Esophagus mucosa (tissue), 1 donor: ENCODE results near the gene SLC5A9. TPM values are rescaled to one million over a fixed set of nuclear protein-coding genes. Genes with fewer than 3 reads are reported as not detected.
A peak's percentile ranks its signal among the peaks of the same experiment; 100 is the strongest.
"Not testable (repeated sequence)": the region's sequence is repeated elsewhere in the genome, so short reads cannot be mapped to it uniquely, and the experiment has no call there.

Experiments used
- ATAC-seq: fragments of 200-7000 bp; cut with Tn5 transposase; one replicate; pipeline ENCODE4 v1.9.1; 2020
- total RNA-seq: library from RNA; stranded (reverse); gene quantifications from one replicate; pipeline ENCODE4 v1.2.4, GENCODE V29; 2023
- donor health status: DM: yes; HTN: yes; CAD: no.

SLC5A9 gene
- total RNA-seq, 1 donor from 2014 or later: not detected

DNA sequence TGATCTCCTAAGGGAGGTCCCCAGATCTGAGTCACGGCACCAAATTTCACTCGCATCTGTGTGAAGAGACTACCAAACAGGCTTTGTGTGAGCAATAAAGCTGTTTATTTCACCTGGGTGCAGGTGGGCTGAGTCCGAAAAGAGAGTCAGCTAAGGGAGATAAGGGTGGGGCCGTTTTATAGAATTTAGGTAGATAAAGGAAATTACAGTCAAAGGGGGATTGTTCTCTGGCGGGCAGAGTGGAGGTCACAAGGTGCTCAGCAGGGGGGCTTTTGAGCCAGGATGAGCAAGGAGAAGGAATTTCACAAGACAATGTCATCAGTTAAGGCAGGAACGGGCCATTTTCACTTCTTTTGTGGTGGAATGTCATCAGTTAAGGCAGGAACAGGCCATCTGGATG, 8.2 kb upstream of the SLC5A9 start:
- not testable (repeated sequence) for ATAC-seq

DNA sequence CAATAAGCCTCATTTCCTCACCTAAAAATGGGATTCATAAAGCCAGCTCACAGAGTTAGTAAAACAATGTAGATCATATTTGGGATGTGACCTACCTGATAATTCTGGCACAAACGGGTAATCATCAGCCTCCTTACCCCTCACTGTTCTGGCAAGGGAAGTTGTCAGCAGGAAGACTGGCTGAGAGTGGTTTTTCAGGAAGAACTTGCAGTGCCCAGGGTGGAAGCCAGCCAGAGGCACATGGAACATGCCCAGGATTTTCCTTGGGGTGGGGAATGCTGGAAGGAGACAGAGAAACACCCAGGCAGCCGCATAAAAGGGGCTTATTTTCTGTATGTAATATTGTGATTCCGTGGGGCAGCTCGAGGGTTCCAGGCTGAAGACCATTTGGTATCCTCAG, 7.7 kb upstream of the SLC5A9 start:
- peak; percentile 74 for ATAC-seq

DNA sequence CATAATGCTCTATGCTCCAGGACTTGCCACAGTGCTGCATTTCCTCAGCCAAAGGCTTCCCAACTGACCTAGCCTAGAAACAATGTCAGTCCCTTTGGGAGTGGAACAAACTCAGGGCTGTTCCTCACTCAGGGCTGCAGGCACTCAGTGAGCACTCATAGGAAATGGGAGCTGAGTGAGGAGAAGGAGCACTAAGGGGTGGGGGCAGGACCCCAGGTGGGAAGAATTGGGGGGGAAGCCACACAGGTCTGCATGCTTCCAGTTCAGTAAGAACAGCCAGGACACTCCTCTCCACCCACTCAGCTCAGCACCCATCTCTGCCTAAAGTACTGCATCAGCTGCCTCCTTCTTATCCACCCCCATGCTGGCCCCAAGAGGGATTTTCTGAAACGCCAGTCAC, 7.3 kb upstream of the SLC5A9 start:
- ATAC-seq: peak; percentile 28

DNA sequence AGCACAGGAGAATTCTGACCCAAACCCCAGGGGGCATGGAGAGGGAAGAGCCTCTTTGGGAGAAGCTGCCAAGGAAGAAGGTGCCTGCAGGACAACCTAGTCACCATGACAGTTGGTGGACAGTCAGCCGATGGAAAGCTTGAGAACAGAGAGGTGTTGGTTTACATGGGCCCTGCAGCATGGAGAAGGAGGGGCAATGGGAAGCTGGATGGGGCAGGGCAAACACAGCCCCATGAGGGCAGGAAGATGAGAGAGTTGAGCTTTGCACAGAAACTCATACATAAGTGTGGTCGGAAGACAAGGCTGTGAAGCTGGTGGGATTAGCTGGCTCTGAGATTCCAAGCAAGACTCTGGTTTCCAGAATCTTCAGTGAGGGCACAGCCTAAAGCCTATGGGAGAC, 6.6 kb upstream of the SLC5A9 start:
- no peak for ATAC-seq

DNA sequence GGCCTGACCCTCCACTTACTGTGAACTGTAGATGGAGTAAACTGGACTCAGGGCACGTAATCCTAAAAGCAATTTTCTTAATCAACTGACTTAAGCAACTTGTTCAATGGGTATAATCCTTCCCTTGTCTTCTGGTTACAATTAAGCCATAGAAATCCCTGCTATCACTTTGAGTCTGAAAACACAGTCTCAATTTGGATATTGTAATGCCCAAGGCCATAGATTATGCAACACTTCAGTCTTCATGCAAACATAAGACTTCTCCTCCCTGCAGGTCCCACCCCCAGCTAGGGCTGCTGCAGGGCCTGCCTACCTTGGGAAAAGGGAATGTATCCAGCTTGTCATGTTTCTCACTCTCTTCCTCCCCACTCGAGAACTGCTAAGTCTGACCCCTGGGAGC, 6.2 kb upstream of the SLC5A9 start:
- peak; percentile 18 for ATAC-seq

- peak; percentile 18 for ATAC-seq
Observed at GRCh38 chr1:48216941-48217340, 5.6 kb upstream of the SLC5A9 start.

DNA sequence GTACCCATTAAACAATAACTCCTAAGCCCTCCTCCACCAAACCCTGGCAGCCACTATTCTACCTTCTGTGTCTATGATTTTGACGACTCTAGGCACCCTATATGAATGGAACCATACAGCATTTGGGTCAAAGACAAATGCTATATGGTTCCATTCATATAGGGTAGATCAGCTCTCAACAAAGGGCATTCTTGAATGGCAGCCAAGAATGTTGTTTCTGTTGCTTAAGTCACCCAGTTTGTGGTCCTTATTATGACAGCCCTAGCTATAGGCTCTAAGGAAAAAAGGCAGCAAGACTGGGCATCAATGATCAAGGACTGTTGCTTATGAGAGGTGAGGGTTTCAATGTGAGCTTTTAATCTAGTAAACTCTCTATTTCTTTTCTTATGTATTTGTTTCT, 4.7 kb upstream of the SLC5A9 start:
- no peak for ATAC-seq

DNA sequence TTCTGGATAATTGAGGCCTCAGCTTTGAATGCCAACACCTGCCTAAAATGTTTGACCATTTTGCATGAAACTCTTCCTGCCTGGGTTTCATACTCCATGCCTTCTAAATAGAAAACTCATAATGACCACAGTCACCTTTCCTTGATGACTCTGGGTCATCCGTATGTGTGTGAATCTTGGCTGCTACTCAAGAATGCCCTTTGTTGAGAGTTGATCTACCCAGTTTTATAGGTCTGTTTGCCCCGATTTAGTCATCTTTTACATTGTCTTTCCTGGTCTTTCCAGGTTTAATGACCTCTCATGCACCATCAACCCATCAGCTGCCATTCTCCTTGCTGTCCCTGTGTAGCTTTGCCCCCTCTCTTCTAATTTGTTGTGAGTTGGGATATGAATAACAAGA, 2.7 kb upstream of the SLC5A9 start:
- ATAC-seq: no peak

- no peak for ATAC-seq
Observed at GRCh38 chr1:48221122-48221521, 1.4 kb upstream of the SLC5A9 start.

GRCh38 chr1:48221657-48222056, 859 bp upstream of the SLC5A9 start:
- no peak for ATAC-seq

- ATAC-seq: no peak
Observed at GRCh38 chr1:48223366-48224240, 1.1 kb downstream of the SLC5A9 start.

DNA sequence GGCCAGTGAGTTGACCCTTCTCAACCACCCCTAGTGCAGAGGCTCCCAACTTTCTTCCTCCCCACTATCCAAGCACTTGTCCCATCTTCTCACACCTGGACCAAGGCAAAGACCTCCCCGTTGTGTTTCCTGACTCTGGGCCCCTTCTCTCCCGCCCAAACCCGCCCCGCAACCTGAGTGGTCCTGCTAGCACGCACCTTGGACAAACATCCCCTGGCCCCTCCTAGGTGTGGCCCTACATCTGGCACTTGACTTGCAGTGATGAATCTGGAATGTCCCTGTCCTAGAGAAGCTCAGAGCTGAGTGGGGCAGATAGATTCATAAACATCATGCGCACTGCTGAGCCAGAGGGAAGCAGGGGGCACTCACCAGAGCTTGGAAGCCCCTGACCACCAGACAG, 2.3 kb downstream of the SLC5A9 start:
- no peak for ATAC-seq

DNA sequence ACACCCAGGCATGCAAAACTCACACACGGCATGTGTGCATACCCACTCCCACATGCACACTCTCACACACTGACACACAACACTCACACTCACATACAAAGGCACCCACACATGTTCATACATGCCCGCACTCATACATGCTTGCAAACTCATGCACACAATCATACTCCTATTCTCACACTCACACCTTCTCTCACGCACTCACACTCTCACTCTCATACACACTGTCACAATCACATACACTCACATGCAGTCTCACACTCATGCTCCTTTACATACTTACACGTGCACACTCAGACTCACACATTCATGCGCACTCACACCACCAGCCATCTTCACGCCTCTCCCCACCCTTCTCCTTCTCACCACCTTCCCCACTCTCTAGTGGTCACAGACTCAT, 3.1 kb downstream of the SLC5A9 start:
- ATAC-seq: no peak

DNA sequence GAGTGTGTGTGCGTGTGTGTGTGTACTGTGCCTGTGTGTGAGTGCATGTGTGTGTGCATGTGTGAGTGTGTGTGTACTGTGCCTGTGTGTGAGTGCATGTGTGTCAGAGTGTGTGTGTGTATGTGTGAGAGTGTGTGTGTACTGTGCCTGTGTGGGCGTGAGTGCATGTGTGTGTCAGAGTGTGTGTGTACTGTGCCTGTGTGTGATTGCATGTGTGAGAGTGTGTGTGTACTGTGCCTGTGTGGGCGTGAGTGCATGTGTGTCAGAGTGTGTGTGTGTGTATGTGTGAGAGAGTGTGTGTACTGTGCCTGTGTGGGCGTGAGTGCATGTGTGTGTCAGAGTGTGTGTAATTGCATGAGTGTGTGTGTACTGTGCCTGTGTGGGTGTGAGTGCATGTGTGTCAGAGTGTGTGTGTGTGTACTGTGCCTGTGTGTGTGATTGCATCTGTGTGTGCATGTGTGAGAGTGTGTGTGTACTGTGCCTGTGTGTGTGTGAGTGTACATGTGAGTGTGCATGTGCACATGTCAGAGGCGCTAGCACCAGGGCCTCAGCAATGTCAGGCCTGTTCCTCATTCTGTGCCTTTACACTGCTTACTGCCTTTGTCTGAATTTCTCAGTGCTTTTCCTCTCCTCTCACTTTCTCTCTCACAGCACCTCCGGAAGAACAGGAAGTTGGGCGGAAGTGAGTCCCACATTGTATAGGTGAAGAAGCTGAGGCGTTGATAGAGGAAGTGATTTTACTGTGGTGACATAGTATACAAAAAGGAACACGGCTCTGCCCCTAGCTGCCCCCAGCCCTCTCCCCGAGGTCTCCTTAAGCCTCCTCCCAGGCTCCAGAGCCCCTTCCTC, 4.9 kb downstream of the SLC5A9 start:
- ATAC-seq: peak; percentile 20

DNA sequence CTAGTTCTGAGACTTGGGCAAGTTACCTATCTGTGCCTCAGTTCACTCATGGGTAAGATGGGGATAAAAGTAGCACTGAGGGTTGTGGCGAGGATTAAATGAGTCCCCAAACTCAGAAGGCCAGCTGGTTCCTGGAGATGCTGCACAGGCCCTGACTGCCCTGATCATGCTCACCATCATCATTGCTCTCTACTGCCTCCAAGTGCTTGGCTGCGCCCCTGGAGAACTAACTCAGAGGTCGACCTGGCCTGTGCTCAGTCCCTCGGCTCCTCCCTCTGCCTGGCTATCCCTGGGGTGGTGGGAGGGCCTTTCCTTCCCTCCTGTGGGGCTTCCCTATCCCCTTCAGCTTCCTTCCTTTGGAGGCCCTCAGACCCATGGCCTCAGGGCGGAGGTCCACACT, 5.6 kb downstream of the SLC5A9 start:
- ATAC-seq: peak; percentile 47

GRCh38 chr1:48229317-48229716, 6.8 kb downstream of the SLC5A9 start:
- no peak for ATAC-seq

DNA sequence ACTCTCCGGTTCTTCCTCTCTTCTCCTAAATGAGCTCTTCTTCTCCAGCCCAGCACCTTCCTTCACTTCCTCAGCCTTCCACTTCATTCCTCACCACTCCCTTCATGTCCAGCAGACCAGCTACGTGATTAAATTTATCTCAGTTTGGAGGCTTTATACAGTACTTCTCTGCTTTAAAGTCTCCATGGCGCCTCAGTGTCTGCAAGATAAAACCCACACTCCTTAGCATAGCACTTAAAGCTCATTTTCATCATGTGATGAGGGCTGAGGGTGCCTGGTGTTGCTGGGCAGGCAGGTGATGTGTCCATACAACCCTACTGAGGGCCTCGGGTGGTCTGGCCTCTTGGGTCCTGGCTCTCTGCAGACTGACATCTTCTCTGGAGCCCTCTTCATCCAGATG, 7.7 kb downstream of the SLC5A9 start:
- no peak for ATAC-seq

- ATAC-seq: no peak
Observed at GRCh38 chr1:48232722-48233121, 10.2 kb downstream of the SLC5A9 start.

- ATAC-seq: no peak
Observed at GRCh38 chr1:48233666-48234485, 11.4 kb downstream of the SLC5A9 start.

GRCh38 chr1:48235652-48236051, 13.1 kb downstream of the SLC5A9 start:
- no peak for ATAC-seq

DNA sequence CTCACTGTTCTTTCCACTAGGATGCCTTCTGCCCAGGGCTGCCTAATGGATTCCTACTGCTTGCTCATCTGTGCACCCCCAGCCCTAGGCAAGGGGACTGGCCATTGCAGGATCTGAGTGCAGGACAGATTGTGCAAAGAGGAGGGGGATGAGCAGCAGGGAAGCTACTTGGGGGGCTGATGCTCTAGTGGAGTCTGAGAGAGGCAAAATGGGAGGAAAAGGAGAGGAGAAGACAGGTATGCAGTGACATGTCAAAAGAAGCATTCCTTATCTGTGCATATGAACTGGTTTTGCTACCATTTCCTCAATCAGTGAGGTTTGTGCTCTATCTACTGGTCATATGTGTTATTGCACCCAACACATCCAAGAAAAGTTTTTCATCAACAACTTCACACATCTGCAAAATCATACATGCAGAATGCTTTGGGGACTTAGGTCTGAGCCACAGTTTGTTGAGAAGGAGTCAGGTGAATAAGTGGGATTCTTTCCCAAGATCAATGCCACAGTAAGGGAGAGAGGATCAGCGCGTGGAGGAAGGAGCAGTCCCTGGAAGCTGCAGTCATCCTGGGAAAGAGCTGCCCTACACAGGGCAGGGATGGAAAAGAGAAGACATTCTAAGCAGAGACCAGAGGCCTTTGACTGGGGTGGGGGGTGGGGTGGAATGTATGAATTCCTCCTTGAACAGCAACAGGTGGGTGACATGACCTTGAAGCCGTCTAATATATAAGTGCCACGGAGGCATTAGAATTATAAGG, 14.4 kb downstream of the SLC5A9 start:
- ATAC-seq: peak; percentile 82

DNA sequence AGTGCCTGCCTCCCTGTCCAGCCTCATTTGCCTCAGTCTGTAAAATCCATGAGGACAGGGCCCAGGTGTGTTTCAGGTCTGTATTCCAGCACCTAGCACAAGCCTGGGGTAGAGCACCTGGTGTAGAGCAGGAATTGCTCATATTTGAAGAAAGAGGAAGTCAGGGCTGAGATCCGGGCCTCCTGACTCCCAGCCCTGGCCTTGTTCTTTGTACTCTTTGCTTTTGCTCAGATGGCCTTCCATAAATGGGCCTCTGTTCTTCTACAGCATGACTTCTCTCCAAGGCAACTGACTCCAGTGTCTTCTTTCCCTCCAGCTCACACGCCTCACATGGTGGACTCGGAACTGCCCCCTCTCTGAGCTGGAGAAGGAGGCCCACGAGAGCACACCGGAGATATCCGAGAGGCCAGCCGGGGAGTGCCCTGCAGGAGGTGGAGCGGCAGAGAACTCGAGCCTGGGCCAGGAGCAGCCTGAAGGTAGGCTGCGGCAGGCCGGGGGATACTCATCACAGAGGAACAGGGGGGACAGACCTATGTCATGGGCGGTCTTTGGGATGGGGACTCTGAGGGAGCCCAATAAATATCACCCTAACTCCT, 19.7 kb downstream of the SLC5A9 start:
- ATAC-seq: no peak
